Keratinocyte (primary cell): Measurements from ENCODE around the gene TIGIT. TPM values are rescaled to one million over a fixed set of nuclear protein-coding genes. Genes with fewer than 3 reads are reported as not detected.

Experiments
- DNase-seq: peaks from one replicate; pipeline ENCODE4 v3.0.0-alpha.2; 2011; ENCODE audit warnings: low read depth, missing footprints, low spot score
- FAIRE-seq: peaks from 2 replicates; lab custom pipeline; 2011; peaks lifted over from hg19 to GRCh38; lab: Jason Lieb, UNC
- H2AFZ ChIP-seq: 2 replicates; pipeline ENCODE4 v1.6.0; 2012; ENCODE audit warnings: low read length, control low read depth, inconsistent platforms; ENCODE audit not compliant: control insufficient read depth
- H3K27ac ChIP-seq: 2 replicates; pipeline ENCODE4 v1.5.1; 2011; ENCODE audit warnings: low read length; ENCODE audit not compliant: control insufficient read depth, insufficient read depth
- H3K27me3 ChIP-seq: 3 replicates; pipeline ENCODE4 v1.6.0; 2011; ENCODE audit warnings: low read length; ENCODE audit not compliant: control insufficient read depth, insufficient read depth; ENCODE audit errors: extremely low read depth
- H3K36me3 ChIP-seq, 2 experiments: 2 replicates in 1 of 2; 3 replicates in 1 of 2; pipeline ENCODE4 v1.5.1; 2011; ENCODE audit warnings: low read length in 2 of 2, mild to moderate bottlenecking in 1 of 2; ENCODE audit not compliant: control insufficient read depth in 2 of 2, insufficient read depth in 2 of 2; ENCODE audit errors: extremely low read depth in 1 of 2
- H3K4me1 ChIP-seq: 3 replicates; pipeline ENCODE4 v1.5.1; 2011; ENCODE audit warnings: low read length; ENCODE audit not compliant: control insufficient read depth, insufficient read depth; ENCODE audit errors: extremely low read depth
- H3K4me2 ChIP-seq: 3 replicates; pipeline ENCODE4 v1.6.0; 2011; ENCODE audit warnings: low read depth, low read length; ENCODE audit not compliant: control insufficient read depth, insufficient read depth; ENCODE audit errors: extremely low read depth
- H3K4me3 ChIP-seq, 3 experiments: fragments of 200-600 bp in 1 of 3; sonication (generic) in 1 of 3; 2 replicates in 2 of 3; 3 replicates in 1 of 3; pipeline ENCODE4 v1.5.1; 2011 to 2016; ENCODE audit warnings: low read length in 3 of 3, mild to moderate bottlenecking in 3 of 3, control low read depth in 2 of 3, inconsistent platforms in 1 of 3, low read depth in 1 of 3, mixed read lengths in 1 of 3, mixed run types in 1 of 3, moderate library complexity in 1 of 3; ENCODE audit not compliant: control insufficient read depth in 2 of 3, insufficient read depth in 2 of 3; ENCODE audit errors: extremely low read depth in 1 of 3
- H3K79me2 ChIP-seq: 2 replicates; pipeline ENCODE4 v1.6.0; 2012; ENCODE audit warnings: low read length; ENCODE audit not compliant: control insufficient read depth, insufficient read depth
- H3K9ac ChIP-seq: 3 replicates; pipeline ENCODE4 v1.6.0; 2011; ENCODE audit warnings: low read length; ENCODE audit not compliant: control insufficient read depth, insufficient read depth; ENCODE audit errors: extremely low read depth
- H3K9me1 ChIP-seq: 3 replicates; pipeline ENCODE4 v1.6.0; 2011; ENCODE audit warnings: low read length; ENCODE audit not compliant: control insufficient read depth, insufficient read depth; ENCODE audit errors: extremely low read depth
- H3K9me3 ChIP-seq: 2 replicates; pipeline ENCODE4 v1.5.1; 2012; ENCODE audit warnings: low read depth, low read length; ENCODE audit not compliant: control insufficient read depth
- H4K20me1 ChIP-seq: 3 replicates; pipeline ENCODE4 v1.6.0; 2011; ENCODE audit warnings: low read length; ENCODE audit not compliant: control insufficient read depth, insufficient read depth; ENCODE audit errors: extremely low read depth
- CTCF ChIP-seq, 3 experiments: IDR thresholded peaks in 1 of 3; conservative IDR thresholded peaks in 1 of 3; optimal IDR thresholded peaks in 1 of 3; 2 replicates in 2 of 3; 3 replicates in 1 of 3; pipeline versions ENCODE3 to v1.5.1; 2011; ENCODE audit warnings: low read length in 3 of 3, mild to moderate bottlenecking in 3 of 3, moderate library complexity in 2 of 3, control low read depth in 1 of 3, inconsistent platforms in 1 of 3; ENCODE audit not compliant: insufficient read depth in 2 of 3; ENCODE audit errors: extremely low read depth in 1 of 3
- EZH2 ChIP-seq: IDR thresholded peaks from one replicate; pipeline ENCODE4 v1.6.1; 2012; ENCODE audit warnings: inconsistent platforms, mild to moderate bottlenecking, low read length, moderate library complexity
- dilution Hi-C: fragments of 300-500 bp; cut with MboI; formaldehyde crosslinking; loops from one replicate; pipeline ENCODE4 v1.7.0; 2020; ENCODE audit warnings: low sequenced_read_pairs; ENCODE audit not compliant: extremely low pct_ligation_motif_present
- polyA plus RNA-seq, 5 experiments: library from polyadenylated mRNA; depleted of rRNA in 3 of 5; stranded (reverse) in 3 of 5; stranded (forward) in 1 of 5; unstranded in 1 of 5; fragments of >200 nt; gene quantifications; 1 replicate in 1 of 5; 2 replicates in 3 of 5; 3 replicates in 1 of 5; pipeline versions ENCODE4 v1.2.1 to v1.2.3, GENCODE V29; 2011 to 2012; ENCODE audit warnings: missing spikeins in 2 of 5, low read depth in 1 of 5, low replicate concordance in 1 of 5

The TIGIT gene
- polyA plus RNA-seq, 1 donor (not counting 4 experiments of a cell fraction or from before 2014, with no cell fraction given): not detected

GRCh38 chr3:114336857-114337256, 43.0 kb downstream of the TIGIT start:
- Histone ChIP-seq H3K9ac (no peak overlapping the region), H4K20me1 (no peaks in the 10 kb centered on the region), H3K79me2 (no peaks in the 10 kb centered on the region), H3K4me2 (no peak overlapping the region), H3K4me3 (no peak overlapping the region), H3K27ac (no peak overlapping the region), H3K9me1 (no peaks in the 10 kb centered on the region), H3K4me1 (no peaks in the 10 kb centered on the region), H3K9me3 (no peaks in the 10 kb centered on the region), H2AFZ (no peak overlapping the region), H3K27me3 (no peaks in the 10 kb centered on the region), H3K36me3 (no peaks in the 10 kb centered on the region)
- FAIRE-seq (no peak), DNase-seq (no peak)
- no peak for TF ChIP-seq CTCF (optimal IDR thresholded peaks at IDR 0.05 in 1 of 3, IDR thresholded peaks at IDR 0.05 in 1 of 3, conservative IDR thresholded peaks at IDR 0.05 in 1 of 3; ENCODE audit: extremely low read depth in 1 of 3, insufficient read depth in 2 of 3, low read length in 3 of 3)
- TF ChIP-seq EZH2: no peak
- dilution Hi-C loops: no loop called here

DNA sequence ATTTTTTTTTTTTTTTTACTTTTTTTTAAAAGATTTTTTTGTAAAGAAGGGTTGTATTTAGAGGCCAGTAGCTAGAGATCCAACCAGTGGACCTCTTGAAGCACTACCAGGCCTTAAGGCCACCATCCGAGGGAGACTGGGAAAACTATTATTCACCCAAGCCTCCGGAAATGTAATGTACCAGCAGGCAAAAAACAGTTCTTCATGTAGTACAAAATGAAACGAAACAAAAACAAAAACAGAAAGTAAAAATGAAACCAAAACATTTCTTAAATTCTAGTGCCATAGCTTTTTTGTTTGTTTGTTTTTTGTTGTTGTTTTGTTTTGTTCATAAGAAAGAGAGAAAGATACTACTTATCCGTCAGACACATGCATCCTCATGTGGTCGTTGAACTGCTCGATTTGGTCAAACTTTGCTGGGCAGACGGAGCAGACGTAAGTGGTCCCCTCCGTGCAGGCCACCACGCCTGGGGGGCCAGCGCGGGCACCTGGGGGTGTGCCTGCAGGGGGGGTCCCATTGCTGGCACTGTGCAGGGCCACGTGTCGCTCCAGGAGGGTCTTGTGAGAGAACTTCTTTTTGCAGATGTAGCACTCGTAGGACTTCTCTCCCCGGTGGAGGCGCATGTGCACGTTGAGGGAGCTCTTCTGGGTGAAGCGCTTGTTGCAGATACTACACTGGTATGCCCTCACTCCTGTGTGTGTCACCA, 45.0 kb downstream of the TIGIT start:
- no peak overlapping the region for H3K4me3 ChIP-seq
- no peak overlapping the region for H2AFZ ChIP-seq
- FAIRE-seq (no peak), DNase-seq (no peak)
- H3K4me1 ChIP-seq: no peaks in the 10 kb centered on the region
- no peak overlapping the region for H3K4me2 ChIP-seq
- H3K27me3 ChIP-seq: no peaks in the 10 kb centered on the region
- no peaks in the 10 kb centered on the region for H3K79me2 ChIP-seq
- H3K27ac ChIP-seq: no peak overlapping the region
- dilution Hi-C loops: no loop called here
- H3K36me3 ChIP-seq: no peaks in the 10 kb centered on the region
- no peaks in the 10 kb centered on the region for H3K9me1 ChIP-seq
- no peaks in the 10 kb centered on the region for H4K20me1 ChIP-seq
- H3K9ac ChIP-seq: no peak overlapping the region
- TF ChIP-seq EZH2: no peak
- TF ChIP-seq CTCF (optimal IDR thresholded peaks at IDR 0.05 in 1 of 3, IDR thresholded peaks at IDR 0.05 in 1 of 3, conservative IDR thresholded peaks at IDR 0.05 in 1 of 3; ENCODE audit: extremely low read depth in 1 of 3, insufficient read depth in 2 of 3, low read length in 3 of 3): no peak
- H3K9me3 ChIP-seq: no peaks in the 10 kb centered on the region
